ENCODE data around the gene ANKRD49.

- TF ChIP-seq EZH2 (IDR thresholded peaks at IDR 0.05; ENCODE audit: borderline replicate concordance) (no peak), CTCF (IDR thresholded peaks at IDR 0.05; ENCODE audit: poor library complexity) (no peak), EZH2phosphoT487 (IDR thresholded peaks at IDR 0.05; ENCODE audit: low read depth, severe bottlenecking, unreplicated experiment) (no peak)
Measured at GRCh38 chr11:94526645-94527438, 33.1 kb downstream of the ANKRD49 start.
